Right renal cortex interstitium (tissue), 3 donors: Measurements from ENCODE around the gene MIGA2. TPM values are rescaled to one million over a fixed set of nuclear protein-coding genes. Genes with fewer than 3 reads are reported as not detected.
"Not testable (repeated sequence)": the region's sequence is repeated elsewhere in the genome, so short reads cannot be mapped to it uniquely, and the experiment has no call there.

ENCODE experiments used
- DNase-seq, 3 donors: peaks; one replicate each; pipeline ENCODE4 v3.0.0-alpha.2; 2013; ENCODE audit warnings: low read depth in 3 of 3, low spot score in 2 of 3
- polyA plus RNA-seq, 3 donors: library from polyadenylated mRNA; unstranded; fragments of 120-200 nt; gene quantifications; one replicate each; pipeline ENCODE4 v1.2.1, GENCODE V29; 2013; ENCODE audit not compliant: insufficient read length in 3 of 3

The MIGA2 gene, protein sequence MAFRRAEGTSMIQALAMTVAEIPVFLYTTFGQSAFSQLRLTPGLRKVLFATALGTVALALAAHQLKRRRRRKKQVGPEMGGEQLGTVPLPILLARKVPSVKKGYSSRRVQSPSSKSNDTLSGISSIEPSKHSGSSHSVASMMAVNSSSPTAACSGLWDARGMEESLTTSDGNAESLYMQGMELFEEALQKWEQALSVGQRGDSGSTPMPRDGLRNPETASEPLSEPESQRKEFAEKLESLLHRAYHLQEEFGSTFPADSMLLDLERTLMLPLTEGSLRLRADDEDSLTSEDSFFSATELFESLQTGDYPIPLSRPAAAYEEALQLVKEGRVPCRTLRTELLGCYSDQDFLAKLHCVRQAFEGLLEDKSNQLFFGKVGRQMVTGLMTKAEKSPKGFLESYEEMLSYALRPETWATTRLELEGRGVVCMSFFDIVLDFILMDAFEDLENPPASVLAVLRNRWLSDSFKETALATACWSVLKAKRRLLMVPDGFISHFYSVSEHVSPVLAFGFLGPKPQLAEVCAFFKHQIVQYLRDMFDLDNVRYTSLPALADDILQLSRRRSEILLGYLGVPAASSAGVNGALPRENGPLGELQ
- 10 to 100 TPM; 15.4 to 16.1 (median 15.6) TPM for polyA plus RNA-seq

DNA sequence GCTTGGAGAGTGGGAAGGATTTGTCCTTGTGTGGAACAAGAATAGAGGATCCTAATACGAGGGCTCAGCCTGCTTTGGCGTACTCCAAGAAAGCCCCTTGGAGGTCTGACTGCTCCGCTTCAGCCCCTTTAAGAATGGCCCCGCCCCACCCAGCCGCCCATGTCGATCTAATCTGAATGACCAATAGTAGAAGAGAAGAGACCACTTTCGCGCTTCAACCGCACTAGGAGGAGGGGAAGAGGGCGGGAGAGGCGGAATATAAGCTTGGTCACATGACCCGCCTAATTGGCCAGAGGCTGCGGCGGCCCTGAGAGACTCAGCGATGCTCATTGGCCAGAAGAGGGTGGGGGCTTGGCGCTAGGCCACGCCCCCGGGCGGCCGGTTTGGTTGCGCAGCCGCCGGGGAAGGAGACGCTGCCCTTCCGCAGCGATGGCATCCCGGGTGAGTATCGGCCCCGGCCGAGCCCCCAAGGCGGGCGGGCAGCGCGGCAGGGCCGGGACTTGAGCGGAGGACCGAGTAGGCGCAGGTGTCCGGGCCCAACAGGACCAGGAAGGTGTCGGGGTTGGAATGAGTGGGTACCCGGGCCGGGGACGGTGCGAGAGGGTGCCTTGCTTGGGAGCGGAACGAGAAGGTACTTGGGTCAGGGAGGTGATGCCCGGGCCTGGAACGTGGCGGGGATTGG lies at the start of gene MIGA2:
TSS of gene MIGA2 (plus strand) at position 386 of the 682 bp plus-strand sequence. CDS start 3,969 bp downstream, outside the sequence.
- DNase-seq, result peak; percentile 92 to 97 (median 95)

GRCh38 chr9:128986671-128987070 lies 49.8 kb upstream of the MIGA2 start:
- DNase-seq, result no peak

DNA sequence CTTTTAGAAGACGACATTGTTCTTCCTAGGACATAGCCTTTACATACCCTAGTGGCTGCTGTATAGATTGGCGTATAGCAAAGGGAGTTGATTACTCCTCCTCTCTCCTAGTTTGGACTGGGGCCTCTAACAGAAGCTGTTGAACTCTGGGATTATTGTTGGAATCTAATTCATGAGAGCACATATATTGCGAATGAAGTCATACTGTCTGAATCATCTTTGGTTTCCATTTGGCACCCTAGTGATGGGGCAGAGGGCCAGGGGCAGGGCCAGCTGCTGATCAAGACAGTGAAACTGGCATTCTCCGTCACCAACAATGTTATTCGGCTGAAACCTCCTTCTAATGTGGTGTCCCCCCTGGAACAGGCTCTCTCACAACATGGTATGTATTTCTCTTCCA lies 48.6 kb upstream of the MIGA2 start:
- DNase-seq, result no peak

DNA sequence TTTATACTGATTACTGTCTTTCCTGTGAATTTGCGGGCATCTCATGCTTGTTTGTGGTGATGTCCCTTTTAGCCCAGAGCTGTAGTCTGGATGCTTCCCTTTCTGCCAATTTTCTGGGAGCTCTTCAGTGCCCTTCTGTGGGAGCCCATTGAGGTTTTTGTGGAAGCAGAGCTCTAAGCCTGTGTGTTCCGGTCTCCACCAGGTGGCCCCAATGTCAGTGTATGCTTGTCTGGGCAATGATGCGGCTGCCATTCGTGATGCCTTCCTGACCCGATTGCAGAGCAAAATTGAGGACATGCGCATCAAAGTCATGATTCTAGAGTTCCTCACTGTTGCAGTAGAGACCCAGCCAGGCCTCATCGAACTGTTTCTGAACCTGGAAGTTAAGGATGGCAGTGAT lies 43.4 kb upstream of the MIGA2 start:
- DNase-seq, result no peak

DNA sequence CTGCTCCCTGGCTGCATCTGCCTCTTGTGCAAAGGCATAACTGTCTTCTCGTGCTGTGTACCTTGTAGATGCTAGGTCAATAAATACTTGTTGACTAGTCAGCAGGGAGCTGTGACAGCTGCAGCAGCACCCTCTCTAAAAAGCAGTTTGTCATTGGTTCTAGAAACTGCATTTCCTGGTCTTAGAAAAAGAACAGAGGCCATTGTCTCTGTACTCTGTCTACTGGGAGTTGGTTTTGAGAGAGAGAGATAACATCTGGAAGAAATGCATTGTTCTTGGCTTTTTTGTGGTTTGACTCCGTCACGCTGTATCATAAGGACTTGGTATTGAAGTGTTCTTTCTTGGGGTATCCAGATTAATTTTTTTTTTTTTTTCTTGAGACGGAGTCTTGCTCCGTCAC lies 40.6 kb upstream of the MIGA2 start:
- DNase-seq, result no peak

GRCh38 chr9:128998462-128998861 lies 38.0 kb upstream of the MIGA2 start:
- no peak for DNase-seq

- no peak for DNase-seq
These were observed 36.7 kb upstream of the MIGA2 start for GRCh38 chr9:128999581-129000206.

- no peak for DNase-seq
These were observed 34.7 kb upstream of the MIGA2 start for GRCh38 chr9:129001504-129002325.

GRCh38 chr9:129002992-129003391 lies 33.4 kb upstream of the MIGA2 start:
- no peak for DNase-seq

DNA sequence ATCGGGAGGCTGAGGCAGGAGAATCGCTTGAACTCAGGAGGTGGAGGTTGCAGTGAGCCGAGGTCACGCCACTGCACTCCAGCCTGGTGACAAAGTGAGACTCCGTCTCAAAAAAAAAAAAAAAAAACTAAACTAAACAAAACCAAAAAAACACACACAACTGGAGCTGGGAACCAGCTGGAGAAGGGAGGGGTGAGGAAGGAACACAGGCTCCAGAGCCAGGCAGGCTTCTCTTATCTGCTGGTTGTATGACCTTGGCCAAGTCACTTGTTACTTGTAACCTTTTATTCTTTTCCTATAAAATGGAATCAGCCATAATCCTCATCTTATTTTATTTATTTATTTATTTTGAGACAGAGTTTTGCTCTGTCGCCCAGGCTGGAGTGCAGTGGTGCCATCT lies 32.3 kb upstream of the MIGA2 start:
- DNase-seq, result not testable (repeated sequence)

DNA sequence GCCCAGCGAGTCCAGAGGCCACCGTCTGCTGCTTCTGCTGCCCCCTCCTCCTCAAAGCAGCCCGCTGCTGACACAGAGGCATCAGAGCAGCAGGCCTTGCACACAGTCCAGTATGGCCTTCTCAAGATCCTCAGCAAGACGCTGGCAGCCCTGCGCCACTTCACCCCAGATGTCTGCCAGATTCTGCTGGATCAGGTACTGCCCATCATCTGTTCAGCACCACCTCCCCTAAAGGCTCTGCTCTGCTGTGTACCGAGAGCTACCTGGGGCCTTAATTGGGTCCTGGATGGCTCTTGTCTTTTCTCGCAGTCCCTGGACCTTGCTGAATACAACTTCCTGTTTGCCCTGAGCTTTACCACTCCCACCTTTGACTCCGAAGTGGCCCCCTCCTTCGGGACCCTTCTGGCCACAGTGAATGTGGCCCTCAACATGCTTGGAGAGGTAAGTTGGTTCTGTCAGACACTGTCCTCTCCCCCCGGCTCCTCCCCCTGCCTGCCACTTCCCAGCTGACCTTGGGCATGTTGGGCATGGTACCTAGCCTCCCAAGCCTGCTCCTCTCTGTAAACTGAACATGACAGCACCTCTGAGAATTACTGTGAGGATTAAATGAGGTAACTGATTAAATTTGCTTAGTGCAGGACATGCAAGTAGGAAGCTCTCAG lies 31.0 kb upstream of the MIGA2 start:
- no peak for DNase-seq

GRCh38 chr9:129006328-129007034 lies 29.9 kb upstream of the MIGA2 start:
- peak in 1 of 3 donors; percentile 51 for DNase-seq

GRCh38 chr9:129007035-129007765 lies 29.2 kb upstream of the MIGA2 start:
- DNase-seq, result no peak

- no peak for DNase-seq
These were observed 28.5 kb upstream of the MIGA2 start for GRCh38 chr9:129007766-129008468.

DNA sequence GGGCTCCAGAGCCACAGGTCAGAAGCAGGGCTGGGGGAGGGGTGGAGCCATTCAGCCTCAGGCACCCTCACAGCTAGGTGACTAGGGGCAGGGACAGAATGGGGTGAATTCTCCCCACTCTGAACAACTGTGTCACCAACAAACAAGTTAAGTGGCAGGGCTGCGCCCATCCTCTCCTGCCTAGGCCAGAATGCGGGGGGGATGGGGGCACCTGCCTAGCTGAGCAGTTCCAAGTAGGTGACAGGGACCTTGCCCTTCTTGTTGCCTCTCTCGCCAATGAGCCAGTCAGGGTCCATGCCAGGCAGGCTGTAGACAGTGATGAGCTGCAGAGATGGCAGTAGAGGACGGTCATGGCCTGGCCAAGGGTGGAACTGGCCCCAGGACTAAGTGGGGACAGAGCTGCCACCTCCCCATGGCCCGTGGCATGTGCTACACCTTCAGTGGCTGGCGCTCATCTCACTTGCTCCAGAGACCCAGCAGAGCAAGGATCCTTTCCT lies 27.9 kb upstream of the MIGA2 start:
- DNase-seq, result no peak

- DNase-seq, result no peak
These were observed 27.3 kb upstream of the MIGA2 start for GRCh38 chr9:129008986-129009583.

DNA sequence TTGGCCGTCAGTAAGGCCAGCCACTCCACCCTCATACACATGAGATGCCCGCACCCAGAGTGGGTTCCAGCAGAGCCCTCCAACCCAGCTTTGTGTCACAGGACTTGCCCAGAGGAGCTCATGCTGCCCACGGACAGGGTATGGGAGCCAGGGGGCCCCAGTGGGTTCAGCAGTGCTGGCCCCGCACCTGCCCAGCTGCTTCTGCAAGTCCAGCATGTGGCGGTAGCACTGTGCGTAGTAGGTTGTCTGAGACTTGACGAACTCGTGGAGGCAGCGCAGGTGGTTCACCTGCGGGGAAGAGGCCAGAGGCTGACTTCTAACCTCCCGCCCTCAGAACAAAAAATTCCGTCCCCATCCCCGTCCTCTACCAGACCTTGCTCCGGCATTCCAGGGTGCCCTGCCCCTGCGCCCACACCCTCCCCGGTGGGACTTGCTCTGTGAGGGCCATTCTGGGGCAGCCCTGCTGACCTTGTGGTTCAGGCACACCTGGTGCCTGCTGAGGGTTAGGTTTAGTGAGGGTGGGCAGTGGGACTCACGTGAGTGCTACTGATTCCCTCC lies 26.8 kb upstream of the MIGA2 start:
- DNase-seq, result no peak
